CD4-positive, alpha-beta memory T cell (primary cell): ENCODE measurements around the gene UBE2E2. TPM values are rescaled to one million over a fixed set of nuclear protein-coding genes. Genes with fewer than 3 reads are reported as not detected.

Experiments
- CTCF ChIA-PET: fragments of 350-600 bp; sonication (Branson Sonifier 250); formaldehyde crosslinking; loops from one replicate; lab custom pipeline; 2021; ENCODE audit warnings: inconsistent platforms; ENCODE audit not compliant: partially characterized antibody; lab: Charles Lee
- POLR2A ChIA-PET: fragments of 350-600 bp; sonication (Branson Sonifier 250); formaldehyde crosslinking; loops from one replicate; lab custom pipeline; 2021; ENCODE audit not compliant: partially characterized antibody; lab: Charles Lee
- DNase-seq, 5 donors: peaks; one replicate each; pipeline versions ENCODE4 v3.0.0 to v3.0.0-alpha.2; 2020 to 2022; ENCODE audit warnings: mixed read lengths in 1 of 5
- H3K27ac ChIP-seq: one replicate; pipeline ENCODE4 v1.7.0; 2013; ENCODE audit warnings: low read depth, low read length
- H3K27me3 ChIP-seq: 2 replicates; pipeline ENCODE4 v1.7.0; 2013; ENCODE audit warnings: mild to moderate bottlenecking, low read length, moderate library complexity; ENCODE audit not compliant: insufficient read depth
- H3K36me3 ChIP-seq: 2 replicates; pipeline ENCODE4 v1.7.0; 2013; ENCODE audit warnings: mild to moderate bottlenecking, low read length, moderate library complexity; ENCODE audit not compliant: insufficient read depth
- H3K4me1 ChIP-seq: 2 replicates; pipeline ENCODE4 v1.7.0; 2013; ENCODE audit warnings: mild to moderate bottlenecking, low read length, moderate library complexity; ENCODE audit not compliant: insufficient read depth
- H3K4me3 ChIP-seq, 2 donors: one replicate each; pipeline ENCODE4 v1.7.0; 2013; ENCODE audit warnings: low read length in 2 of 2, mild to moderate bottlenecking in 1 of 2
- H3K9me3 ChIP-seq, 2 donors: one replicate each; pipeline ENCODE4 v1.7.0; 2013; ENCODE audit warnings: low read length in 2 of 2, control low read depth in 1 of 2; ENCODE audit not compliant: control insufficient read depth in 1 of 2
- H3K27ac Mint-ChIP-seq, 7 donors: one replicate each; pipeline ENCODE4 v1.8.0; 2020 to 2021; ENCODE audit warnings: mixed read lengths in 7 of 7, mild to moderate bottlenecking in 6 of 7, inconsistent platforms in 3 of 7, moderate library complexity in 3 of 7
- H3K27me3 Mint-ChIP-seq, 2 donors: one replicate each; pipeline ENCODE4 v1.8.0; 2020 to 2021; ENCODE audit warnings: mixed read lengths in 2 of 2
- H3K36me3 Mint-ChIP-seq, 2 donors: one replicate each; pipeline ENCODE4 v1.8.0; 2020 to 2021; ENCODE audit warnings: mixed read lengths in 2 of 2, inconsistent platforms in 1 of 2, mild to moderate bottlenecking in 1 of 2
- H3K4me1 Mint-ChIP-seq, 4 donors: one replicate each; pipeline ENCODE4 v1.8.0; 2020 to 2021; ENCODE audit warnings: mixed read lengths in 4 of 4, mild to moderate bottlenecking in 1 of 4
- H3K4me3 Mint-ChIP-seq, 8 donors: one replicate each; pipeline ENCODE4 v1.8.0; 2020 to 2021; ENCODE audit warnings: mixed read lengths in 8 of 8, mild to moderate bottlenecking in 7 of 8, moderate library complexity in 6 of 8, inconsistent platforms in 3 of 8
- H3K9me3 Mint-ChIP-seq, 8 donors: one replicate each; pipeline ENCODE4 v1.8.0; 2020 to 2021; ENCODE audit warnings: mixed read lengths in 8 of 8, mild to moderate bottlenecking in 5 of 8, inconsistent platforms in 3 of 8, moderate library complexity in 1 of 8
- intact Hi-C: fragments of 100-400 bp; cut with micrococcal nuclease; formaldehyde crosslinking; loops from one replicate; pipeline ENCODE4 v1.15.1; 2023
- polyA plus RNA-seq, 2 donors: library from polyadenylated mRNA; unstranded; fragments of 300-500 nt; fragmentation: Illumina TruSeq; gene quantifications; one replicate each; pipeline ENCODE4 v1.2.3, GENCODE V29; 2021
- total RNA-seq, 2 experiments: library from RNA; stranded (reverse); gene quantifications; one replicate each; pipeline ENCODE4 v1.2.3, GENCODE V29; 2021

The UBE2E2 gene
- total and polyA plus RNA-seq, 4 experiments from 2014 or later: 1.3 to 4.7 (median 3.1) TPM

DNA sequence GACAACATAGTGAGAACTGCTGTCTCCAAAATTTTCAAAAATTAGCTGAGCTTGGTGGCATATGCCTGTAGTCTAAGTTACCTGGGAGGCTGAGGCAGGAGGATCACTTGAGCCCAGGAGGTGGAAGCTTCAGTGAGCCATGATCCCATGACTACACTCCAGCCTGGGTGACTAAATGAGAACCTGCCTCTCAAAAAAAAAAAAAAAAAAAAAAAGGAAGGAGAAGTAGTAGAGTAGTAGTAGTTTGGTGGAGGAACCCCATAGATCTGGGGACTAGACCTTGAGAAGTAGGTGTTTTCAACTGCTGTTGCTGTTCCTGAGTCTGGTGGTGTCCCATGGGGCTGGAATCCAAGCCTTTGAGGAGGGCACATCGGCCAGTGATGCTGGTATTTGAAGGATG, 38.4 kb upstream of the UBE2E2 start:
- Histone ChIP-seq H3K9me3 (no peaks in the 10 kb centered on the region), H3K27ac (no peak overlapping the region), H3K36me3 (no peaks in the 10 kb centered on the region), H3K4me1 (no peaks in the 10 kb centered on the region), H3K27me3 (no peaks in the 10 kb centered on the region), H3K4me3 (no peak overlapping the region)
- Mint-ChIP-seq H3K4me1 (no peaks in the 10 kb centered on the region), H3K4me3 (no peak overlapping the region), H3K36me3 (no peaks in the 10 kb centered on the region), H3K9me3 (peaks cover 0 to 5% (median 0%) of the 10 kb centered on the region in 8 donors), H3K27me3 (no peaks in the 10 kb centered on the region), H3K27ac (no peak overlapping the region)
- intact Hi-C loops: no loop called here
- POLR2A ChIA-PET: no interaction called here
- no peak for DNase-seq
- CTCF ChIA-PET: no interaction called here

DNA sequence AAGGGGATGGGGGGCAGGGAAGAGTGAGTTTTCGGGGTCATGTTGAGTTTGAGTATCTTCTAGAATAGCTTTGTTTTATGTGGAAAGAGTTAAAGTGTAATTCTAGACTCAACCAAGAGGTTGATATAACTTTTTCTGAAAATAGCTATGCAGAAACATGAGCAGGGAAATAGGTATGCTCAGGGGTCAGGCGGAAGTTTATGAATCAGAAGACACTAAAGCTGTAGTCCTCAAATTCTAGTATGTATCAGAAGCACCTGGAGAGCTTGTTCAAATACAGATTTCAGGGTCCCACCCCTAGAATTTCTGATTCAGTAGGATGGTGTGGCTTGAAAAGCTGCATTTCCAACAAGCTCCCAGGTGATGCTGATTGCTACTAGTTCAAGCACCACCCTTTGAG, 37.6 kb upstream of the UBE2E2 start:
- Histone ChIP-seq H3K27ac (no peak overlapping the region), H3K4me3 (no peak overlapping the region), H3K36me3 (no peaks in the 10 kb centered on the region), H3K4me1 (no peaks in the 10 kb centered on the region), H3K27me3 (no peaks in the 10 kb centered on the region), H3K9me3 (no peaks in the 10 kb centered on the region)
- Mint-ChIP-seq H3K27me3 (no peaks in the 10 kb centered on the region), H3K4me3 (no peak overlapping the region), H3K27ac (no peak overlapping the region), H3K4me1 (no peaks in the 10 kb centered on the region), H3K9me3 (peaks cover 0 to 10% (median 0%) of the 10 kb centered on the region in 8 donors), H3K36me3 (no peaks in the 10 kb centered on the region)
- CTCF ChIA-PET: no interaction called here
- no peak for DNase-seq
- intact Hi-C loops: no loop called here
- POLR2A ChIA-PET: no interaction called here

DNA sequence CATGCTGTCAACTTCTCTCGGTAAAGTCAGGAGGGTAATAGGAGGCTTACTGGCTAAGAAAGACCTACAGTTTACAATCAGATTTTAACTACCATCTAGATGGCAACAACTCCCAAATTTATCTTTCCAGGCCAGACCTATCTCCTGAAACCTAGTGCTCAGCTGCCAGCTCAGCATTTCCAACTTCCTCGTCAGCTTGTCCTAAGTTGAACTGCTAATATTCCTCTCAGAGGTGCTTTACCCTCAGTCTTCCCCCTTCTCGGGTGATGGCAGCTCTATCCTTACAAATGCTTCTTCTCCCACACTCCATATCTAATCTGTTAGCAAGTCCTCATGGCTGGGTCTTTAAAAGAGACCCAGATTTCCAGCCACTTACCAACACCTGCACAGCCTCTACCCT, 36.9 kb upstream of the UBE2E2 start:
- no peak overlapping the region for H3K4me3 ChIP-seq
- peaks cover 0 to 10% (median 1%) of the 10 kb centered on the region in 8 donors for H3K9me3 Mint-ChIP-seq
- no peaks in the 10 kb centered on the region for H3K27me3 Mint-ChIP-seq
- no peaks in the 10 kb centered on the region for H3K4me1 ChIP-seq
- H3K9me3 ChIP-seq: no peaks in the 10 kb centered on the region
- ChIA-PET CTCF (no interaction called here), POLR2A (no interaction called here)
- H3K4me1 Mint-ChIP-seq: no peaks in the 10 kb centered on the region
- H3K27me3 ChIP-seq: no peaks in the 10 kb centered on the region
- no peak overlapping the region for H3K27ac Mint-ChIP-seq
- DNase-seq: no peak
- no peaks in the 10 kb centered on the region for H3K36me3 ChIP-seq
- intact Hi-C loops: no loop called here
- no peaks in the 10 kb centered on the region for H3K36me3 Mint-ChIP-seq
- H3K4me3 Mint-ChIP-seq: no peak overlapping the region
- no peak overlapping the region for H3K27ac ChIP-seq

DNA sequence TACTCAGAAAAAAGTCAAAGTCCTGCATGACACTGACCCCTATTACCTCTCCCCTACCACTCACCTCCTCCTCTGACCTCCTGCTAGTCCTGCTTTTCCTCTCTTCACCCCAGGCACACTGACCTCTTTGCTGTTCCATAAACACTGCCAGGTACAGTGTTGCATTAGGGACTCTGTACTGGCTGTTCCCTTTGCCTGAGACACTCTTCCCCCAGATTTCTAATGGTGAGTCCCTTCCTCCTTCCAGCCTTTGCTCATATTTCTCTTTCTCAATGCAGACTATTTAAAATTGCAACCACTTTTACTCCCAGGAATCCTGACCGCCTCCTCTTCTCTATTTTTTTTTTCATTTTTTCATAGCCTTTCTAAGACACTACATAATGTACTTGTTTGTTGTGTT, 36.3 kb upstream of the UBE2E2 start:
- H3K27ac ChIP-seq: no peak overlapping the region
- H3K9me3 ChIP-seq: no peaks in the 10 kb centered on the region
- Mint-ChIP-seq H3K4me1 (no peaks in the 10 kb centered on the region), H3K36me3 (no peaks in the 10 kb centered on the region), H3K4me3 (no peak overlapping the region), H3K27ac (no peak overlapping the region), H3K9me3 (peaks cover 0 to 10% (median 1%) of the 10 kb centered on the region in 8 donors), H3K27me3 (no peaks in the 10 kb centered on the region)
- no peak overlapping the region for H3K4me3 ChIP-seq
- CTCF ChIA-PET: no interaction called here
- no peaks in the 10 kb centered on the region for H3K27me3 ChIP-seq
- DNase-seq: no peak
- H3K4me1 ChIP-seq: no peaks in the 10 kb centered on the region
- POLR2A ChIA-PET: no interaction called here
- no peaks in the 10 kb centered on the region for H3K36me3 ChIP-seq
- intact Hi-C loops: no loop called here

DNA sequence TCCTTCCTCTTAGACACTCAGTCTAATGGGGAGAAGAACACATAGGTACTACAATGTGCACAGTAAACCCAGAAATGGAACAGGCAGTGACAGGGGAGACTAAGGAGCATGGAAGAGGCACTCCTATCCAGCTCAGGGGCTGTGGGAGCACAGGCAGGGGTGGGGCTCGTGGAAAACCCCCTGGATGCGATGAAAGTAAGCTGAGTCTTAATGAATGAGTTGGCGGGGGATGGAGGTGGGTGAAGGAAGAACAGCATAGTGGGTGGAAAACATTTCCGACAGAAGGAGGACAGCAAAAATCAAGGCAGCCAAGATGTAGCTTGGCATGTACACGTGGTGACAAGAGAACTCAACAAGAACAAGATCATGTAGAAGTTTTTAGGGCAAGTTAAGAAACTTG, 33.6 kb upstream of the UBE2E2 start:
- no peaks in the 10 kb centered on the region for H3K4me1 ChIP-seq
- POLR2A ChIA-PET: no interaction called here
- CTCF ChIA-PET: no interaction called here
- no peak overlapping the region for H3K4me3 Mint-ChIP-seq
- no peaks in the 10 kb centered on the region for H3K36me3 ChIP-seq
- no peaks in the 10 kb centered on the region for H3K9me3 ChIP-seq
- H3K4me3 ChIP-seq: no peak overlapping the region
- H3K4me1 Mint-ChIP-seq: no peaks in the 10 kb centered on the region
- H3K27me3 Mint-ChIP-seq: no peaks in the 10 kb centered on the region
- no peaks in the 10 kb centered on the region for H3K36me3 Mint-ChIP-seq
- peaks cover 0 to 14% (median 1%) of the 10 kb centered on the region in 8 donors for H3K9me3 Mint-ChIP-seq
- H3K27ac ChIP-seq: no peak overlapping the region
- no peak for DNase-seq
- no peaks in the 10 kb centered on the region for H3K27me3 ChIP-seq
- no peak overlapping the region for H3K27ac Mint-ChIP-seq
- intact Hi-C loops: no loop called here

DNA sequence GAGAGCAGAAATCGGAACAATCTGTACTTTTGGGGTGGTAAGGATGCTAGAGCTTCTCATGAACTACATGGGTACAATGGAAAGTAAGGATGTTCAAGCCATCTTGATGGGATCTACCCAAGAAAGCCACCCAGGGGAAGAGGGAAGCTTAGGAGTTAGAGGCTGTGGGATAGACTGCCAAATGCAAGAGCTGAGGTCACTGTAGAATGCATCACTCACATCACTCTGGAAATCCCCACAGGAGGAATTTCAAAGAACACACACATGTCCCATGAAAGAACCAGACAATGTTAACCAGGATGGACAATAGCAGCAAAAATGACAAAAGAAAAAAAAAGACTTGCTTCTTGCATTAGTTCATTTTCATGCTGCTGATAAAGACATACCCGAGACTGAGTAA, 32.8 kb upstream of the UBE2E2 start:
- H3K9me3 ChIP-seq: no peaks in the 10 kb centered on the region
- Mint-ChIP-seq H3K27ac (no peak overlapping the region), H3K4me3 (no peak overlapping the region), H3K9me3 (peaks cover 0 to 14% (median 2%) of the 10 kb centered on the region in 8 donors), H3K27me3 (peaks cover 0 to 3% of the 10 kb centered on the region in 2 donors), H3K36me3 (no peaks in the 10 kb centered on the region), H3K4me1 (no peaks in the 10 kb centered on the region)
- ChIA-PET POLR2A (no interaction called here), CTCF (no interaction called here)
- DNase-seq: no peak
- no peaks in the 10 kb centered on the region for H3K4me1 ChIP-seq
- no peak overlapping the region for H3K4me3 ChIP-seq
- intact Hi-C loops: no loop called here
- H3K27me3 ChIP-seq: no peaks in the 10 kb centered on the region
- no peak overlapping the region for H3K27ac ChIP-seq
- no peaks in the 10 kb centered on the region for H3K36me3 ChIP-seq

DNA sequence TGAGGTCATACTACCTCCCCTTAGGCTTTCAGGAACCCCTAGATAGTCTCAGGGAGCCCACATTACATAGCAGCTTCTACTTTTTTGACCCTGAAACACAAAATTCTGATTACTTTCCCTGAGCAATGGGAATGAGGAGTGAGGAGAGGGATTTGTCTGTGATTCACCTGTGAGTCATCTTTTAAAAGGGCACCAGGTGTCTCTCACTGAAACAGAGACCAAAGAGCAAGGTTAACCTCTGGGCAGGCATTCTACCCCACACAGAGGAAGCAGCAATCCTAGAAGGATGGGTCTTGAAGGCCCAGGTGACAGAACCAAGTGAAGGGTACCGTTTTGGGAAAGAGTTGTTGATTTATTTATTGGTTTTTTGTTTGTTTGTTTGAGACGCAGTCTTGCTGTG, 31.1 kb upstream of the UBE2E2 start:
- no peak for DNase-seq
- CTCF ChIA-PET: no interaction called here
- intact Hi-C loops: no loop called here
- H3K9me3 Mint-ChIP-seq: peaks cover 0 to 14% (median 2%) of the 10 kb centered on the region in 8 donors
- Histone ChIP-seq H3K36me3 (no peaks in the 10 kb centered on the region), H3K27me3 (no peaks in the 10 kb centered on the region), H3K4me1 (no peaks in the 10 kb centered on the region), H3K27ac (no peak overlapping the region), H3K9me3 (no peaks in the 10 kb centered on the region), H3K4me3 (no peak overlapping the region)
- no peak overlapping the region for H3K4me3 Mint-ChIP-seq
- no peaks in the 10 kb centered on the region for H3K36me3 Mint-ChIP-seq
- H3K27me3 Mint-ChIP-seq: peaks cover 0 to 3% of the 10 kb centered on the region in 2 donors
- POLR2A ChIA-PET: no interaction called here
- no peak overlapping the region for H3K27ac Mint-ChIP-seq
- no peaks in the 10 kb centered on the region for H3K4me1 Mint-ChIP-seq

DNA sequence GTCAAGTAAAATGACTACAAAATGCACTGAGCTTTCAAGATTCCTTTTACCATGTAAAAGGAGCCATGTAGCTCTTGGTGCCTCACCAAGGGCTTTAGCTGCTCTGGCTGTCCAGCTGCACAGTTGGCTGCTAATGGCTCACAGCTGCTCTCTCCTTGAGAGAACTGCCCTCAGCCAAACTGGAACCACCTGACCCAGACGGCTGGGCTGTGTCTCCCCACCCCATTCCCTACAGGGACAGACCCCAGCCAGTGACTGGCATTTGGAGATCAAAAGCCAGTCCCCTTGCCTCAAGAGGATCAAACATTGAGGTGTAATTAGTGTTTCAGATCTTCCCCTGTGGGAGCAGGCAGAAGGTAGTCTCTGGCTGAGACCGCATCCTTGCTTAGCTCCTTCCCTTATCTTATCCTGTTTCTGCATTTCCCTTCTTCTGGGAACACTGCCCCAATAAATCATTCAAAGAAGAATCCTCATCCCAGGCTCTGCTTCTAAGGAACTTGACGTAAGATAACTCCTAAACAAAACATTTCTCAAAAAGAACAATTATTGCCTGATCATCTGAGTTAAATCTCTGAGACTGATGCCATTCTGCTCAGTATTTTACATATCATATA, 28.6 kb upstream of the UBE2E2 start:
- H3K36me3 Mint-ChIP-seq: no peaks in the 10 kb centered on the region
- ChIA-PET CTCF (no interaction called here), POLR2A (no interaction called here)
- H3K9me3 Mint-ChIP-seq: peaks cover 0 to 14% (median 2%) of the 10 kb centered on the region in 8 donors
- no peak overlapping the region for H3K4me3 Mint-ChIP-seq
- Histone ChIP-seq H3K4me1 (no peaks in the 10 kb centered on the region), H3K27ac (no peak overlapping the region), H3K9me3 (no peaks in the 10 kb centered on the region), H3K27me3 (no peaks in the 10 kb centered on the region), H3K4me3 (no peak overlapping the region), H3K36me3 (no peaks in the 10 kb centered on the region)
- peaks cover 0 to 3% of the 10 kb centered on the region in 2 donors for H3K27me3 Mint-ChIP-seq
- H3K27ac Mint-ChIP-seq: no peak overlapping the region
- no peaks in the 10 kb centered on the region for H3K4me1 Mint-ChIP-seq
- no peak for DNase-seq
- intact Hi-C loops: no loop called here
